Hematopoietic multipotent progenitor cell treated with erythropoietin and hydrocortisone succinate and interleukin-3 and kit ligand, for 4 days (in vitro differentiated cells): Measurements from ENCODE around the gene TENM4.

Source experiments
- DNase-seq: peaks from one replicate; pipeline ENCODE4 v3.0.0-alpha.2; 2015

Gene TENM4

GRCh38 chr11:79336797-79337517, 103.9 kb downstream of the TENM4 start:
- no peak for DNase-seq

DNA sequence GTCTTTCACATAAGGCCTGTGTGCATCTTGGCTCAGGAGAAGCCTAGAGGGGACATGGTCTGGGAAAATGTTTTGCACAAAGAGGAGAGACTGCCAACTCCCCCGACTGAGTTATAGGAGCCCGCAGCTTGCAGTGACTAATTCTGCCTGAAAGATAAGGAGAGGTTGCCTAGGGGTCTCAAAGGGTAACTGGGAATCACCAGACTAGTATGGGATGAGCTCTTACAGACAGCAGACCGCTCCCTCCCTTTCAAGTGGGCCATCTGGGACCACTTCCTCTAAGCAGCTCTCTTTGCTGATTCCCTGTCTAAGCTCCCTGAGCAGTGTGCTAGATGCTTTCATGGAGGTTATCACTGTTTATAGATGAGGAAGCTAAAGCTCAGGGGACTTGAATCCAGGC, 105.1 kb downstream of the TENM4 start:
- DNase-seq = no peak

DNA sequence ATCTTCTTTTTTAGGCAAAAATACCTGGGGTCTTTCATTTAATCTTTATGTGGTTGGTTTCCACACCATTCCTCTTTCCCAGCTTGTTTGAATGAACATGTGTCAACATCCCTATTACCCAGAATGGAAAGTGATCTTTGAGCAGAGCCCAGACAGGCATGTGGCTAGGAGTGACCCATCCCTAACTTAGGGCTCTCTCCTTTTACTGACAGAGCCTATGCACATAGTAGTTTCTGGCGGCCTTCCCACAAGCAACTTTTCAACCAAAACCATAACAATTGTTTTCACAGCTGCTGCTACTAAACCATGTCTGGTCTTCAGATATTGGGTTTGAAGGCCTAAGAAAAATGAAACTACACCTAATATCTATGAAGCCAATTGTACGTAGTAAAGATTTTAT, 107.5 kb downstream of the TENM4 start:
- no peak for DNase-seq

GRCh38 chr11:79332017-79332416, 108.8 kb downstream of the TENM4 start:
- no peak for DNase-seq

DNA sequence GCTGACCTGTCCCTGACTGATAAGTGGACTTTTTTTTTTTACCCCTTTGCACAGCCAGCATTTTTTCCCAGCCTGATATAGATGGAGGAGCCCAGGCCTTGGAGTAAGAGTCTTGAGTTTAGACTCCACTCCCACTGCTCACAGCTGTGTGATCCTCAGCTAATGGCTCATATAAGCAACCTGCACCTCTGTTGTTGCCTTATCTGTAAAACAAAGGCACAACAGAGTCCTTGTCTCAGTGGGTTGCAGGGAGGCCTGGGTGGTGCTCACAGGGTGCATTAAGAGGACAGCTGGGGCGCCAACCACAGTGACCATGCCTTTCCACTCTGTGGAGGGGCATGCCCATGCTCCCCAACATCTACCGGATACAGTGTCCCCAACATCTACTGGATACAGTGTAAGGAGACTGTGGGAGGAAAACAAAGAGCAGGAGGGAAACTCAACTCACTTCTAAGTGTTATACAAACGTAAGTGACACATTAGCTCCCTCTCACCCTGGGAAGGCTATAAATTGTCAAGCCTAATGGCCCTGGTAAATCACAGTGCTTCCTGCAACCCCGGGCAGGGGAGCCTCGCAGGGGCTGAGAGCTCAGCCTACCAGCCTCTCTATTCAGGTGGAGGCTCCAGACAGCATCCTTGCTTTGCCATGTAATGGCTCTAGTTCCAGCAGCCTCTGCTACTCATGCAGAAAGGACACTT, 109.5 kb downstream of the TENM4 start:
- no peak for DNase-seq

GRCh38 chr11:79330651-79331050, 110.2 kb downstream of the TENM4 start:
- no peak for DNase-seq

DNA sequence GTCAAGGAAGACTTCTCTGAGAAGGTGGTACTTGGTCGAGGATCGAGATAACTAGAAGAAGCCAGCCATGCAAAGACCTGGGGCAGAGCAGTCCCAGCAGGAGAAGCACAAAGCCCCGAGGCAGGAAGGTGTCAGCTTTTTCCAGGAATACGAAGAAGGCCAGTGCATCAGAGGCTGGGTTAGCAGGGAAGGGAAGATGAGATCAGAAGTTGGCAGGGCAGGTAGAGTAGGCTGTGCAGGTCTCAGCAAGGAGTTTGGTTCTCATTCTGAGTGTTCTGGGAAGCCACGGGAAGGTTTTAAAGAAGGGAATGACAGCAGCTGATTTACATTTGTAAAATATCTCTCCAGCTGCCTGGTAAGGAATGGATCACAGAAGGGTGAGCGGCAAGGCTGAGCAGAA, 111.3 kb downstream of the TENM4 start:
- DNase-seq = no peak

DNA sequence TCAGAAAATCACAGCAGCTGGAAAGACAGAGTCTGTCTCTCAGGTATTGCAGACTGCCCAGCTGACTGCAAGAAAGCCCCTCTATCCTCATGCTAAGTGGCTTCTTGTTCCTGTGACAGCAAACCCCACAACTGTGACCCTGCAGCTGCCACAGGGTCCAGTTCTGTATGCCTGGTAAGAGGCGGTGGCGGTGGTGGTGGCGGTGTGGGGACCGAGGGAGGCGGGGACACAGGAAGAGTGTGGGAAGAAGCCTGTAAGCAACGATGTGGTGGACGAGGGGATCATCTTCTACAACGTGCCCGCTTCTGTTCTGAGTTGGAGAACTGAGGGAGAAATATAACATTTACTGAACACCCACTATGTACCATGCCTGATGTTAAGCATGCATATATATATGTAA, 112.4 kb downstream of the TENM4 start:
- no peak for DNase-seq

DNA sequence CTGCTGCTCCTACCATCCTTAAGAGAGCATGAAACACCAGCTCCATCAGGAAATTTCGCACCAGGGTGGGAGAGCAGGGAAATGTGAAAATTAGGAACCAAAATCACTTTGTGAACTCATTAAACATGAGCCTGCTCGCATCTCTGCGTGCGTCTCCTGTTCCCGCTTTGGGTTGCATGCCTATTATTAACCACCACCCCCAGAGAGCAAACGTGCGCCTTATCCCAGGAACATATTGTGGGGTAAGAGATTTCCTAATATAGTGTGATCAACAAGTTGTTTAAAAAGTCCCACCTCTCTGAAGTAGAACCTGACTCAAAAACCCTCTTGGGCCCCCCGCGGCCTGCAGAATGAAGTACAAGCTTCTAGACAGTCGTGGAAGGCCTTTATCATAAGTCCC, 115.0 kb downstream of the TENM4 start:
- DNase-seq = no peak

GRCh38 chr11:79321263-79321662, 119.6 kb downstream of the TENM4 start:
- DNase-seq = no peak

DNA sequence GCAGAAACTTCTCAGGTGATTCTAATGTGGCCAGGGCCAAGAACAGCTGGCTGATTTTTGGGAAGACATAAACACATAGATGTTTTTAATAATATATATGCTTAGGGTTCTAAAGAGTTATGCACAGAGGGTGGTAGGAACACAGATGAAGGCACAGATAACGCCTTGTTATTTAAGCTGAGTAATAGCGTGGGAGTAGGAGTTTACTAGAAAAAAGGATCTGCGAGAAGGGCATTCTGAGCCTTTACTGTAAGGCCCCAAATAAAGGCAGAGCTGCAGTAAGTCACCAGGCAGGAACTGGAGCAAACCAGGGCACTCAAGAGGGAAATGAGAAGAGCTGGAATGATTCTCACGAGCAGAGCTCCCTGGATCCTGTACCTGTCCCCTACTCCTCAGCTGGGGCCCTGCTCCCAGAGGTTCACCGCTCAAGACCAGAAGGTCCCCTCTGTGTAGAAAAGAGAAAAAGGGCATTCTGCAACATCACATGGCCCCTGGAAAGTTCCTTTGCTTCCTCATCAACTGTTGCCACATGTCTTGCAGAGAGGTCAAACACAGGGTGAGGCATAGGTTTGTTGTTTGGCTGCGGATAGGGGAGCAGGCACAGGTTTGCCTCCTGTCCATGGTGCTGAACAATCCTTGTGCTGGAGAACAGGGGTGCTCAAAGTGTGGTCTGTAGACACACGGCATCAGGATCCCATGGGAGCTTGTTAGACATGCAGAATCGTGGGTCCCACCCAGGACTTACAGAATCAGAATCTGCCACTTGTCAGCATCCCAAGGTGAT, 125.7 kb downstream of the TENM4 start:
- peak; percentile 8 for DNase-seq

GRCh38 chr11:79313530-79313913, 127.3 kb downstream of the TENM4 start:
- DNase-seq = no peak

- no peak for DNase-seq
These were observed 128.0 kb downstream of the TENM4 start for GRCh38 chr11:79312617-79313529.

GRCh38 chr11:79311461-79311860, 129.4 kb downstream of the TENM4 start:
- DNase-seq = no peak

- DNase-seq = no peak
These were observed 131.4 kb downstream of the TENM4 start for GRCh38 chr11:79309407-79309806.

DNA sequence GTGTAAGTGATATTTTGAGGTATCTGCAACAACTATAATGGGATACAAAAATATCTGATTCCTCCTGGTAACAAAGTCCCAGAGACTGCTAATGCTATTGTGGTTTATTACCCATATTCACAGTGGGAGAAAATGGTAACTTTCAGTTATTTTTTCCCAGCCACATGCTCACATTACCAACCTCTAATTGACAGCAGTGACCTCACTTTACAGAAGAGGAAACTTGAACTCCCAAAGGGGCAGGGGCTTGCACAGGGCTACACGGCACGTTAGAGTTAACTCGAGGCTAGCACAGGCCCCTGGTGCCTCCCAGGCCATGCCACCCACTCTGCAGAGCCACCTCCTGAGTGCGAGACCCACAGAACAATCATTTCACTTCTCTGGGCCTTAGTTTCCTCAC, 132.4 kb downstream of the TENM4 start:
- DNase-seq = no peak

- no peak for DNase-seq
These were observed 136.1 kb downstream of the TENM4 start for GRCh38 chr11:79304599-79305212.

DNA sequence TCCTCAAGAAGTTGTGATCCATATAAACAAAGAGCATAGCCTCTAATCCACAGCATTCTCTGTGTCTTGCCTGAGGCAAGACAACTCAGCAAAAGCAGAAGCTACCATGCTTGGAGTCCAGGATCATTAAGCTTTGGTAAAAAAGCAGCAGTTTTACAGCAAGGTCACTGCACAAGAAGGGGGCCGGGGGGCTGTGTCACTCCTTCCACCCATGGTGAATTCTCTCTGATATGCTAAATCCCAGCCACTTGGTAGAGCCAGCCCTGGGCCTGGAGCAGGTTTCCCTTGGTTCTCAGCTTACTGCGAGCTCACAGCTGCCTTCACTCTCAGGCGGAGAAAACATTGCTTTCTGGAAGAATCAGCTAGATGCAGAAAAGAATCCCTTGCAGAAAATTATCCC, 144.7 kb downstream of the TENM4 start:
- DNase-seq = no peak

GRCh38 chr11:79294845-79295731, 145.7 kb downstream of the TENM4 start:
- no peak for DNase-seq

DNA sequence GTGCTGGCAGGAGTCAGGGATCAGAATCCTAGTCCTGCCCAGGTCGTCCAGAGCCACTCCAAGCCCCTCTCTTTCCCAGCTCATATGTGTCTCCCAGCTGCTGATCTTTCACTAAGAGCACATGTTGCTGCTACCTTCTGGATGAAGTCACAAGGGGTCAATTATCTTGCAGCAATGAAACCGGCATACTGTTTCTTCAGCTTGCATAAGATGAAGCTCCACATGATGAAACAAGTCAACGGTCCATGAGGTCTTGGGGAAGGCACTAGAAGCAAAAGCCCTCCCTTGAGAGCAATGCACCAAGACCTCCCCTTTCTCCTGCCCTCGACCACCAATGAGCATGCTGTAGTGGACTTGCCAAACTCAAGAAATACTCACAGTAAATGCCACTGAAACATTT, 148.9 kb downstream of the TENM4 start:
- no peak for DNase-seq

GRCh38 chr11:79290761-79291160, 150.1 kb downstream of the TENM4 start:
- DNase-seq = no peak
